SK-N-SH (cell line): ENCODE results near the gene CYP39A1. TPM values are rescaled to one million over a fixed set of nuclear protein-coding genes. Genes with fewer than 3 reads are reported as not detected.

Experiments
- CTCF ChIA-PET: fragments of 300-600, 350-600 bp; formaldehyde crosslinking; extraction: SDS; loops from one replicate; lab custom pipeline; 2021; lab: Yijun Ruan, JAX
- POLR2A ChIA-PET: fragments of 350-600 bp; sonication (Branson Sonifier 250); formaldehyde crosslinking; extraction: SDS; loops from one replicate; lab custom pipeline; 2020; ENCODE audit warnings: antibody characterized with exemption, inconsistent platforms; lab: Yijun Ruan, JAX
- DNase-seq: peaks from one replicate; pipeline ENCODE4 v3.0.0; 2012
- H2AFZ ChIP-seq: fragments of 200-600 bp; sonication (generic); 2 replicates; pipeline ENCODE4 v1.8.1; 2016; ENCODE audit warnings: antibody characterized with exemption, mild to moderate bottlenecking, low read depth
- H3F3A ChIP-seq: fragments of 200-600 bp; sonication (generic); replicated peaks from 2 replicates; pipeline ENCODE3; 2016; ENCODE audit warnings: antibody characterized with exemption, mild to moderate bottlenecking; ENCODE audit not compliant: insufficient read depth
- H3K27ac ChIP-seq, 2 experiments: fragments of 200-500 bp in 1 of 2; fragments of 200-600 bp in 1 of 2; sonication (Bioruptor generic) in 1 of 2; sonication (generic), shearing (Covaris generic) in 1 of 2; 2 replicates each; pipeline versions ENCODE4 v1.5.1 to v1.6.1; 2014 to 2016; ENCODE audit warnings: low read depth in 2 of 2, inconsistent platforms in 1 of 2, low read length in 1 of 2, mild to moderate bottlenecking in 1 of 2, mixed read lengths in 1 of 2
- H3K27me3 ChIP-seq: fragments of 200-600 bp; sonication (generic), shearing (Covaris generic); 2 replicates; pipeline ENCODE4 v1.6.1; 2016; ENCODE audit warnings: mixed run types; ENCODE audit not compliant: insufficient read depth
- H3K36me3 ChIP-seq, 2 experiments: fragments of 200-500 bp in 1 of 2; fragments of 200-600 bp in 1 of 2; sonication (Bioruptor generic) in 1 of 2; sonication (generic) in 1 of 2; replicated peaks in 1 of 2; 2 replicates each; pipeline versions ENCODE3 to v1.5.1; 2014 to 2016; ENCODE audit warnings: low read length in 1 of 2, mild to moderate bottlenecking in 1 of 2; ENCODE audit not compliant: insufficient read depth in 2 of 2, control insufficient read depth in 1 of 2
- H3K4me1 ChIP-seq, 2 experiments: fragments of 200-500 bp in 1 of 2; fragments of 200-600 bp in 1 of 2; sonication (Bioruptor generic) in 1 of 2; sonication (generic), shearing (Covaris generic) in 1 of 2; 2 replicates each; pipeline versions ENCODE4 v1.5.1 to v1.6.1; 2014 to 2016; ENCODE audit warnings: low read depth in 1 of 2, low read length in 1 of 2, mixed run types in 1 of 2; ENCODE audit not compliant: insufficient read depth in 2 of 2, control insufficient read depth in 1 of 2
- H3K4me2 ChIP-seq: fragments of 200-600 bp; sonication (generic), shearing (Covaris generic); 2 replicates; pipeline ENCODE4 v1.6.1; 2017; ENCODE audit warnings: mixed run types
- H3K4me3 ChIP-seq, 2 experiments: fragments of 200-500 bp in 1 of 2; fragments of 200-600 bp in 1 of 2; sonication (Bioruptor generic) in 1 of 2; sonication (generic), shearing (Covaris generic) in 1 of 2; 2 replicates each; pipeline versions ENCODE4 v1.5.1 to v1.8.1; 2014 to 2016; ENCODE audit warnings: low read depth in 2 of 2, inconsistent platforms in 1 of 2, low read length in 1 of 2, mild to moderate bottlenecking in 1 of 2, mixed read lengths in 1 of 2, moderate library complexity in 1 of 2
- H3K79me2 ChIP-seq: fragments of 200-600 bp; sonication (generic); 2 replicates; pipeline ENCODE4 v1.8.1; 2017; ENCODE audit warnings: mild to moderate bottlenecking; ENCODE audit not compliant: insufficient read depth
- H3K9ac ChIP-seq: fragments of 200-600 bp; sonication (generic); 2 replicates; pipeline ENCODE4 v1.6.1; 2017; ENCODE audit warnings: mixed run types
- H3K9me2 ChIP-seq: fragments of 200-600 bp; sonication (generic); 2 replicates; pipeline ENCODE4 v1.6.1; 2017; ENCODE audit warnings: mixed run types
- H3K9me3 ChIP-seq: fragments of 200-600 bp; sonication (generic); 2 replicates; pipeline ENCODE4 v1.6.1; 2017; ENCODE audit warnings: mixed run types, mild to moderate bottlenecking, moderate library complexity
- H4K20me1 ChIP-seq: fragments of 200-600 bp; sonication (generic); 2 replicates; pipeline ENCODE4 v1.6.1; 2017; ENCODE audit warnings: mild to moderate bottlenecking, mixed run types; ENCODE audit not compliant: insufficient read depth
- GABPA ChIP-seq: IDR thresholded peaks from 2 replicates; pipeline ENCODE4 v1.4.0; 2012; ENCODE audit warnings: low read depth, mild to moderate bottlenecking
- MXI1 ChIP-seq: IDR thresholded peaks from 2 replicates; pipeline ENCODE4 v1.6.1; 2012; ENCODE audit warnings: mild to moderate bottlenecking, low read depth, low read length, improper control_type of control experiment
- RAD21 ChIP-seq: IDR thresholded peaks from 2 replicates; pipeline ENCODE4 v1.6.1; 2012; ENCODE audit warnings: mild to moderate bottlenecking, low read length
- RFX5 ChIP-seq: IDR thresholded peaks from 2 replicates; pipeline ENCODE4 v1.6.1; 2012; ENCODE audit warnings: mild to moderate bottlenecking, improper control_type of control experiment, low read length
- YY1 ChIP-seq: IDR thresholded peaks from 2 replicates; pipeline ENCODE4 v1.4.0; 2012; ENCODE audit warnings: low read depth, mild to moderate bottlenecking
- polyA plus RNA-seq, 3 experiments: library from polyadenylated mRNA; depleted of rRNA; stranded (reverse); fragments of >200 nt; gene quantifications; 2 replicates each; pipeline ENCODE4 v1.2.3, GENCODE V29; 2012
- TF ChIP-seq, protein P1 (sequence below): IDR thresholded peaks from 2 replicates; pipeline ENCODE4; 2012

CYP39A1 gene
- polyA plus RNA-seq, 1 of the 3 experiments (the other 2 are of a cell fraction): not detected

DNA sequence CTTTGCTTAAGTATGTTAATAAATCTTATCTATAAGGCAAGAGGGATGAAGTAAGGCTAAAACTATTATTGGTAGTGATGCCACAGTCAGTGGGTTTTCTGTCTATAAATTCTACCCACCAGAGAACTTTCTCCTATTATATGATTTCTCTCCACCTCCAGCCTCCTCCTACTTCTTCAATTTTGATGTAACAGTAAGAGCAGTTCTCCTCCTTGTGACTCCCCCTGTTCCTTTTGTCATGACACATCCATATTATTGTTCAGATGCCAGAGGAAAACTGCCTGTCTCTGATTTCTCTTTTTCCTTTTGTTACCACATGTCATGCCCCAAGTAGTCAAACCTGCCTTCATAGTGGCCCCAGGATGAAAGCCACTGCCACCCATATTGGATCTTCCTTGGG lies 152.2 kb downstream of the CYP39A1 start:
- CTCF ChIA-PET: interaction anchor here (1.0 kb wide), 1 partner anchor 90 kb away, joined by 3 read pairs; no protein-coding TSS in a partner anchor
- POLR2A ChIA-PET: no interaction called here
- no peak for DNase-seq

More for the DNA sequence above, 152.2 kb downstream of the CYP39A1 start:
- no peak overlapping the region for H3K27ac ChIP-seq
- no peaks in the 10 kb centered on the region for H3K9me3 ChIP-seq
- no peaks in the 10 kb centered on the region for H3F3A ChIP-seq
- TF ChIP-seq, protein P1, sequence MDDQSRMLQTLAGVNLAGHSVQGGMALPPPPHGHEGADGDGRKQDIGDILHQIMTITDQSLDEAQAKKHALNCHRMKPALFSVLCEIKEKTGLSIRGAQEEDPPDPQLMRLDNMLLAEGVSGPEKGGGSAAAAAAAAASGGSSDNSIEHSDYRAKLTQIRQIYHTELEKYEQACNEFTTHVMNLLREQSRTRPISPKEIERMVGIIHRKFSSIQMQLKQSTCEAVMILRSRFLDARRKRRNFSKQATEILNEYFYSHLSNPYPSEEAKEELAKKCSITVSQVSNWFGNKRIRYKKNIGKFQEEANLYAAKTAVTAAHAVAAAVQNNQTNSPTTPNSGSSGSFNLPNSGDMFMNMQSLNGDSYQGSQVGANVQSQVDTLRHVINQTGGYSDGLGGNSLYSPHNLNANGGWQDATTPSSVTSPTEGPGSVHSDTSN: no peak
- TF ChIP-seq MXI1: no peak
- TF ChIP-seq YY1: no peak
- no peak for TF ChIP-seq RFX5
- no peak for TF ChIP-seq GABPA
- no peak for TF ChIP-seq RAD21
- TF ChIP-seq, all 33 proteins: peak for 0
- Histone ChIP-seq H3K9me2 (no peaks in the 10 kb centered on the region), H3K36me3 (no peaks in the 10 kb centered on the region), H3K4me3 (no peak overlapping the region), H3K79me2 (no peaks in the 10 kb centered on the region), H3K27me3 (no peaks in the 10 kb centered on the region), H4K20me1 (no peaks in the 10 kb centered on the region), H3K4me1 (no peaks in the 10 kb centered on the region), H2AFZ (no peak overlapping the region), H3K9ac (no peak overlapping the region), H3K4me2 (no peak overlapping the region)

Other genes starting within 250 kb of the CYP39A1 start
- not detected in 2 replicates for gene RCAN2, start 161.4 kb downstream of the CYP39A1 start, polyA plus RNA-seq (2012; rRNA removed)
- gene SLC25A27, start 157 bp upstream of the CYP39A1 start, polyA plus RNA-seq (2012; rRNA removed): 0.66 and 1.7 TPM in 2 replicates
- not detected in 2 replicates for gene TDRD6, start 35.1 kb upstream of the CYP39A1 start, polyA plus RNA-seq (2012; rRNA removed)
- gene PLA2G7, start 82.6 kb upstream of the CYP39A1 start, polyA plus RNA-seq (2012; rRNA removed): not detected in 2 replicates
- gene ANKRD66, start 94.1 kb upstream of the CYP39A1 start, polyA plus RNA-seq (2012; rRNA removed): not detected in 2 replicates
- gene MEP1A, start 140.6 kb upstream of the CYP39A1 start, polyA plus RNA-seq (2012; rRNA removed): not detected in 2 replicates